HepG2 (cell line): Measurements from ENCODE around the gene CTSZ. TPM values are rescaled to one million over a fixed set of nuclear protein-coding genes. Genes with fewer than 3 reads are reported as not detected.
A peak's percentile ranks its signal among the peaks of the same experiment; 100 is the strongest.

Experiments
- AHR ChIP-seq: IDR thresholded peaks from 2 replicates; pipeline ENCODE4 v1.6.1; 2018; ENCODE audit warnings: missing genetic modification reagents, missing compliant biosample characterization
- ARID2 ChIP-seq: sonication (generic); formaldehyde crosslinking; IDR thresholded peaks from 2 replicates; pipeline ENCODE4 v1.8.1; 2022; ENCODE audit warnings: mild to moderate bottlenecking, missing genetic modification reagents, borderline replicate concordance
- ARNTL ChIP-seq: sonication (generic); formaldehyde crosslinking; IDR thresholded peaks from 2 replicates; pipeline ENCODE4 v1.4.0; 2020; ENCODE audit warnings: mild to moderate bottlenecking, missing genetic modification reagents
- BRCA1 ChIP-seq: sonication (generic); formaldehyde crosslinking; IDR thresholded peaks from 2 replicates; pipeline ENCODE4 v1.4.0; 2020; ENCODE audit warnings: missing genetic modification reagents
- CAMTA2 ChIP-seq: sonication (generic); formaldehyde crosslinking; IDR thresholded peaks from 2 replicates; pipeline ENCODE4 v1.4.0; 2020; ENCODE audit warnings: mild to moderate bottlenecking, missing genetic modification reagents, borderline replicate concordance
- CCAR2 ChIP-seq: fragments of 200-400 bp; formaldehyde crosslinking; optimal IDR thresholded peaks from 2 replicates; pipeline ENCODE3; 2018; ENCODE audit warnings: low read depth, mild to moderate bottlenecking, low read length, moderate library complexity
- JARID2 ChIP-seq: sonication (generic); formaldehyde crosslinking; IDR thresholded peaks from 2 replicates; pipeline ENCODE4 v1.8.1; 2023; ENCODE audit warnings: missing genetic modification reagents, inconsistent platforms; ENCODE audit not compliant: insufficient replicate concordance
- JUNB ChIP-seq: sonication (generic); formaldehyde crosslinking; IDR thresholded peaks from 2 replicates; pipeline ENCODE4 v1.8.0; 2022; ENCODE audit warnings: missing genetic modification reagents, mild to moderate bottlenecking, borderline replicate concordance
- KDM4B ChIP-seq: sonication (generic); formaldehyde crosslinking; IDR thresholded peaks from 2 replicates; pipeline ENCODE4 v1.4.0; 2020; ENCODE audit warnings: missing genetic modification reagents
- NCOA1 ChIP-seq: sonication (generic); formaldehyde crosslinking; IDR thresholded peaks from 2 replicates; pipeline ENCODE4 v1.9.0; 2021; ENCODE audit warnings: missing genetic modification reagents
- NCOA2 ChIP-seq: sonication (generic); formaldehyde crosslinking; IDR thresholded peaks from 2 replicates; pipeline ENCODE4 v1.8.0; 2022; ENCODE audit warnings: inconsistent platforms
- PAWR ChIP-seq: sonication (generic); formaldehyde crosslinking; IDR thresholded peaks from 2 replicates; pipeline ENCODE4 v1.4.0; 2020; ENCODE audit warnings: missing genetic modification reagents, mild to moderate bottlenecking, borderline replicate concordance
- PRMT3 ChIP-seq: sonication (generic); formaldehyde crosslinking; IDR thresholded peaks from 2 replicates; pipeline ENCODE4 v1.8.1; 2022; ENCODE audit warnings: low read depth, mild to moderate bottlenecking, moderate library complexity, missing genetic modification reagents, borderline replicate concordance
- REL ChIP-seq: sonication (generic); formaldehyde crosslinking; conservative IDR thresholded peaks from 2 replicates; pipeline ENCODE4 v1.8.0; 2022; ENCODE audit warnings: mild to moderate bottlenecking, missing genetic modification reagents, moderate library complexity
- RFX1 ChIP-seq: fragments of 450-650 bp; IDR thresholded peaks from 2 replicates; pipeline ENCODE4 v1.6.1; 2017
- SOX13 ChIP-seq, 3 experiments: fragments of 450-650 bp in 1 of 3; sonication (generic) in 1 of 3; formaldehyde crosslinking in 1 of 3; IDR thresholded peaks in 2 of 3; conservative IDR thresholded peaks in 1 of 3; 2 replicates each; pipeline versions ENCODE4 v1.5.0 to v1.6.1; 2016 to 2020; ENCODE audit warnings: antibody characterized with exemption in 1 of 3, mild to moderate bottlenecking in 1 of 3, missing compliant biosample characterization in 1 of 3, missing genetic modification reagents in 1 of 3, moderate library complexity in 1 of 3
- TBP ChIP-seq: sonication (generic); formaldehyde crosslinking; IDR thresholded peaks from 2 replicates; pipeline ENCODE4 v1.5.0; 2020; ENCODE audit warnings: missing genetic modification reagents
- THYN1 ChIP-seq: sonication (generic); formaldehyde crosslinking; IDR thresholded peaks from 2 replicates; pipeline ENCODE4 v1.8.1; 2023; ENCODE audit warnings: low read depth, mild to moderate bottlenecking, moderate library complexity, missing genetic modification reagents, borderline replicate concordance
- TMF1 ChIP-seq: sonication (generic); formaldehyde crosslinking; IDR thresholded peaks from 2 replicates; pipeline ENCODE4 v1.8.1; 2022; ENCODE audit warnings: low read depth, missing genetic modification reagents
- ZIK1 ChIP-seq: sonication (generic); formaldehyde crosslinking; IDR thresholded peaks from 2 replicates; pipeline ENCODE4 v1.5.0; 2020; ENCODE audit warnings: mild to moderate bottlenecking, low read depth, missing genetic modification reagents, borderline replicate concordance
- polyA plus RNA-seq, 8 experiments: library from polyadenylated mRNA; depleted of rRNA in 3 of 8; stranded (reverse) in 7 of 8; unstranded in 1 of 8; fragments of >200 nt; fragmentation: Illumina TruSeq in 4 of 8; extraction: Trizol in 4 of 8; gene quantifications; 2 replicates each; pipeline versions ENCODE4 v1.2.1 to v1.2.3, GENCODE V29; 2011 to 2016; ENCODE audit warnings: low read depth in 4 of 8, missing spikeins in 1 of 8, mixed read lengths in 1 of 8; ENCODE audit not compliant: insufficient read depth in 1 of 8
- total RNA-seq, 5 experiments: library from RNA; depleted of rRNA; stranded (reverse); fragments of >200 nt; fragmentation: Illumina TruSeq; extraction: Trizol; gene quantifications; 2 replicates each; pipeline ENCODE4 v1.2.3, GENCODE V29; 2016; ENCODE audit warnings: low read depth in 1 of 5
- TF ChIP-seq, protein P1 (sequence below): IDR thresholded peaks from 2 replicates; pipeline ENCODE4 v1.6.1; 2016; ENCODE audit warnings: low read depth, borderline replicate concordance
- TF ChIP-seq, protein P2 (sequence below): sonication (generic); formaldehyde crosslinking; IDR thresholded peaks from 2 replicates; pipeline ENCODE4 v1.5.1; 2020; ENCODE audit warnings: missing genetic modification reagents, mild to moderate bottlenecking, borderline replicate concordance
- TF ChIP-seq, protein P3 (sequence below): sonication (generic); formaldehyde crosslinking; IDR thresholded peaks from 2 replicates; pipeline ENCODE4 v1.4.0; 2020; ENCODE audit warnings: mild to moderate bottlenecking, missing genetic modification reagents, borderline replicate concordance

Gene CTSZ
- total and polyA plus RNA-seq, 2 of the 13 experiments (the other 11 are each of a cell fraction or from before 2014, with no cell fraction given), result 0.33 TPM; not detected in 1

DNA sequence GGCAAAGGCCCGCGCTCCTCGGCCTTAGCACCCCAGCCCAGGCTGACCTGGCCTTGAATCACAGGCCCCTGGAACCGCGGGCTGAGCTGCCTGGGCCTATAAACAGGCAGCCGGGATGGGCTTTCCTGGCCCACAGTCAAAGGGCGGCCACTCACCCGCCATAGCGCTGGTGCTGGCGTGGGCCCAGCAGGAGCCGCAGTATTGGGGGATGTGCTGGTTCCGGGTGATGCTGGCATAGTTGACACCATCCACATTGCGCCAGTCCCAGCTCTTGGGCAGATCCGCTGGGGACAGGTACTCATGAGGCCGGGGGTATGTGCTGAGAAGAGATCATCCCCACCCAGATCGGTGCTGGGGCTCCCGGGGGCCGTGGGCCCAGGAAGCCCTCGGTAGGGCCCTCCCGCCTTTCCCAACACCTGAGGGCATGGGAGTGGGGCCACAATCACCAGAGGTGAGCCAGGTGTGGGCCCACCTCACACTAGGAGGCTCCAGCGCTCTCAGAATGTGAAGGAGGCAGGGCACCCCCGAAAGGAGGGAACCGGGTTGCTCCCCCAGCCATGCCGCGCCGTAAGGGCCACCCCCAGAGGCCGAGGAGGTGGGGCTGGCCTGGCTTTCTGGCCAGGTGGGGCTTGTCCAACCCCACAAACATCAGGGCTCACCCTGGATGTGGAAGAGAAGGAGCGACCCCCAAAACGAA lies 739 bp downstream of the CTSZ start (continued):
- TF ChIP-seq, protein P1, sequence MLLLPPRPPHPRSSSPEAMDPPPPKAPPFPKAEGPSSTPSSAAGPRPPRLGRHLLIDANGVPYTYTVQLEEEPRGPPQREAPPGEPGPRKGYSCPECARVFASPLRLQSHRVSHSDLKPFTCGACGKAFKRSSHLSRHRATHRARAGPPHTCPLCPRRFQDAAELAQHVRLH (CRISPR knock-in tag), result no peak
- no peak for TF ChIP-seq NCOA1 (CRISPR knock-in tag)
- TF ChIP-seq ARID2 (CRISPR knock-in tag), result no peak
- TF ChIP-seq ARNTL (CRISPR knock-in tag), result no peak
- TF ChIP-seq TMF1 (CRISPR knock-in tag), result no peak
- TF ChIP-seq JARID2 (CRISPR knock-in tag), result no peak
- TF ChIP-seq NCOA2 (CRISPR knock-in tag), result peak; percentile 8; the same call in 1 of the 2 replicates
- no peak for TF ChIP-seq CCAR2
- TF ChIP-seq, protein P2, sequence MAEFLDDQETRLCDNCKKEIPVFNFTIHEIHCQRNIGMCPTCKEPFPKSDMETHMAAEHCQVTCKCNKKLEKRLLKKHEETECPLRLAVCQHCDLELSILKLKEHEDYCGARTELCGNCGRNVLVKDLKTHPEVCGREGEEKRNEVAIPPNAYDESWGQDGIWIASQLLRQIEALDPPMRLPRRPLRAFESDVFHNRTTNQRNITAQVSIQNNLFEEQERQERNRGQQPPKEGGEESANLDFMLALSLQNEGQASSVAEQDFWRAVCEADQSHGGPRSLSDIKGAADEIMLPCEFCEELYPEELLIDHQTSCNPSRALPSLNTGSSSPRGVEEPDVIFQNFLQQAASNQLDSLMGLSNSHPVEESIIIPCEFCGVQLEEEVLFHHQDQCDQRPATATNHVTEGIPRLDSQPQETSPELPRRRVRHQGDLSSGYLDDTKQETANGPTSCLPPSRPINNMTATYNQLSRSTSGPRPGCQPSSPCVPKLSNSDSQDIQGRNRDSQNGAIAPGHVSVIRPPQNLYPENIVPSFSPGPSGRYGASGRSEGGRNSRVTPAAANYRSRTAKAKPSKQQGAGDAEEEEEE (CRISPR knock-in tag), result no peak
- no peak for TF ChIP-seq PRMT3 (CRISPR knock-in tag)
- TF ChIP-seq JUNB, result no peak
- no peak for TF ChIP-seq REL (CRISPR knock-in tag)
- no peak for TF ChIP-seq TBP (CRISPR knock-in tag)
- TF ChIP-seq PAWR (CRISPR knock-in tag), result no peak
- TF ChIP-seq, protein P3, sequence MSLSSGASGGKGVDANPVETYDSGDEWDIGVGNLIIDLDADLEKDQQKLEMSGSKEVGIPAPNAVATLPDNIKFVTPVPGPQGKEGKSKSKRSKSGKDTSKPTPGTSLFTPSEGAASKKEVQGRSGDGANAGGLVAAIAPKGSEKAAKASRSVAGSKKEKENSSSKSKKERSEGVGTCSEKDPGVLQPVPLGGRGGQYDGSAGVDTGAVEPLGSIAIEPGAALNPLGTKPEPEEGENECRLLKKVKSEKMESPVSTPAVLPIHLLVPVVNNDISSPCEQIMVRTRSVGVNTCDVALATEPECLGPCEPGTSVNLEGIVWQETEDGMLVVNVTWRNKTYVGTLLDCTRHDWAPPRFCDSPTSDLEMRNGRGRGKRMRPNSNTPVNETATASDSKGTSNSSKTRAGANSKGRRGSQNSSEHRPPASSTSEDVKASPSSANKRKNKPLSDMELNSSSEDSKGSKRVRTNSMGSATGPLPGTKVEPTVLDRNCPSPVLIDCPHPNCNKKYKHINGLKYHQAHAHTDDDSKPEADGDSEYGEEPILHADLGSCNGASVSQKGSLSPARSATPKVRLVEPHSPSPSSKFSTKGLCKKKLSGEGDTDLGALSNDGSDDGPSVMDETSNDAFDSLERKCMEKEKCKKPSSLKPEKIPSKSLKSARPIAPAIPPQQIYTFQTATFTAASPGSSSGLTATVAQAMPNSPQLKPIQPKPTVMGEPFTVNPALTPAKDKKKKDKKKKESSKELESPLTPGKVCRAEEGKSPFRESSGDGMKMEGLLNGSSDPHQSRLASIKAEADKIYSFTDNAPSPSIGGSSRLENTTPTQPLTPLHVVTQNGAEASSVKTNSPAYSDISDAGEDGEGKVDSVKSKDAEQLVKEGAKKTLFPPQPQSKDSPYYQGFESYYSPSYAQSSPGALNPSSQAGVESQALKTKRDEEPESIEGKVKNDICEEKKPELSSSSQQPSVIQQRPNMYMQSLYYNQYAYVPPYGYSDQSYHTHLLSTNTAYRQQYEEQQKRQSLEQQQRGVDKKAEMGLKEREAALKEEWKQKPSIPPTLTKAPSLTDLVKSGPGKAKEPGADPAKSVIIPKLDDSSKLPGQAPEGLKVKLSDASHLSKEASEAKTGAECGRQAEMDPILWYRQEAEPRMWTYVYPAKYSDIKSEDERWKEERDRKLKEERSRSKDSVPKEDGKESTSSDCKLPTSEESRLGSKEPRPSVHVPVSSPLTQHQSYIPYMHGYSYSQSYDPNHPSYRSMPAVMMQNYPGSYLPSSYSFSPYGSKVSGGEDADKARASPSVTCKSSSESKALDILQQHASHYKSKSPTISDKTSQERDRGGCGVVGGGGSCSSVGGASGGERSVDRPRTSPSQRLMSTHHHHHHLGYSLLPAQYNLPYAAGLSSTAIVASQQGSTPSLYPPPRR, result peak; percentile 32; the same call in 1 of the 2 replicates
- TF ChIP-seq SOX13 (IDR thresholded peaks at IDR 0.05), result no peak
- TF ChIP-seq SOX13 (CRISPR knock-in tag; conservative IDR thresholded peaks at IDR 0.05 in 1 of 2, IDR thresholded peaks at IDR 0.05 in 1 of 2), result no peak
- TF ChIP-seq RFX1, result no peak
- no peak for TF ChIP-seq AHR (CRISPR knock-in tag)
- TF ChIP-seq CAMTA2 (CRISPR knock-in tag), result no peak
- TF ChIP-seq BRCA1 (CRISPR knock-in tag), result 0 out of 2 replicates have a peak, but pooled peaks have one; percentile 11
- TF ChIP-seq KDM4B (CRISPR knock-in tag), result no peak
- no peak for TF ChIP-seq THYN1
- TF ChIP-seq ZIK1 (CRISPR knock-in tag), result no peak
